CD4-positive, alpha-beta T cell (primary cell): ENCODE results near the gene ADARB2. TPM values are rescaled to one million over a fixed set of nuclear protein-coding genes. Genes with fewer than 3 reads are reported as not detected.

Experiments
- ATAC-seq: fragments of 200-7000 bp; cut with Tn5 transposase; one replicate; pipeline ENCODE4 v1.10.0; 2022; ENCODE audit warnings: mild to moderate bottlenecking; ENCODE audit not compliant: poor library complexity
- CTCF ChIA-PET: fragments of 350-600 bp; sonication (Branson Sonifier 250); formaldehyde crosslinking; loops from one replicate; lab custom pipeline; 2021; ENCODE audit warnings: antibody characterized with exemption, inconsistent platforms; lab: Charles Lee
- POLR2A ChIA-PET: fragments of 350-600 bp; sonication (Branson Sonifier 250); formaldehyde crosslinking; loops from one replicate; lab custom pipeline; 2021; ENCODE audit warnings: antibody characterized with exemption, inconsistent platforms; lab: Charles Lee
- DNase-seq, 14 experiments: peaks; one replicate each; pipeline ENCODE4 v3.0.0-alpha.2; 2013 to 2020; ENCODE audit warnings: mixed read lengths in 2 of 14
- H3K27ac ChIP-seq, 2 donors: one replicate each; pipeline versions ENCODE4 v1.5.1 to v1.7.0; 2013; ENCODE audit warnings: low read length in 2 of 2, low read depth in 1 of 2, mild to moderate bottlenecking in 1 of 2
- H3K27me3 ChIP-seq, 2 experiments: 1 replicate in 1 of 2; 2 replicates in 1 of 2; pipeline versions ENCODE4 v1.6.1 to v1.7.0; 2013; ENCODE audit warnings: low read length in 2 of 2, control low read depth in 1 of 2, mild to moderate bottlenecking in 1 of 2, moderate library complexity in 1 of 2; ENCODE audit not compliant: insufficient read depth in 2 of 2, control insufficient read depth in 1 of 2
- H3K36me3 ChIP-seq: one replicate; pipeline ENCODE4 v1.6.1; 2013; ENCODE audit warnings: low read length, control low read depth; ENCODE audit not compliant: insufficient read depth
- H3K4me1 ChIP-seq: one replicate; pipeline ENCODE4 v1.6.1; 2013; ENCODE audit warnings: low read length, control low read depth; ENCODE audit not compliant: insufficient read depth
- H3K4me3 ChIP-seq: one replicate; pipeline ENCODE4 v1.5.1; 2013; ENCODE audit warnings: mild to moderate bottlenecking, low read length, moderate library complexity
- H3K9me3 ChIP-seq, 2 experiments: 1 replicate in 1 of 2; 2 replicates in 1 of 2; pipeline versions ENCODE4 v1.6.1 to v1.7.0; 2013; ENCODE audit warnings: low read length in 2 of 2, mild to moderate bottlenecking in 2 of 2, control low read depth in 1 of 2, moderate library complexity in 1 of 2; ENCODE audit not compliant: control insufficient read depth in 1 of 2, insufficient read depth in 1 of 2
- H3K27ac Mint-ChIP-seq: one replicate; pipeline ENCODE4 v1.8.0; 2020; ENCODE audit warnings: mixed read lengths
- H3K27me3 Mint-ChIP-seq: one replicate; pipeline ENCODE4 v1.8.0; 2021; ENCODE audit warnings: mixed read lengths
- H3K36me3 Mint-ChIP-seq: one replicate; pipeline ENCODE4 v1.8.0; 2021; ENCODE audit warnings: low read depth, mixed read lengths
- H3K4me1 Mint-ChIP-seq: one replicate; pipeline ENCODE4 v1.8.0; 2021; ENCODE audit warnings: low read depth, mixed read lengths
- H3K4me3 Mint-ChIP-seq: one replicate; pipeline ENCODE4 v1.8.0; 2020; ENCODE audit warnings: mild to moderate bottlenecking, mixed read lengths
- H3K9me3 Mint-ChIP-seq: one replicate; pipeline ENCODE4 v1.8.0; 2020; ENCODE audit warnings: mixed read lengths
- CTCF ChIP-seq: fragments of 200-600 bp; IDR thresholded peaks from one replicate; pipeline ENCODE4 v1.8.0; 2022; ENCODE audit warnings: antibody characterized with exemption, mild to moderate bottlenecking
- intact Hi-C, 2 experiments: fragments of 100-400 bp; cut with DNase I in 1 of 2; cut with micrococcal nuclease in 1 of 2; formaldehyde crosslinking; loops; one replicate each; pipeline versions ENCODE4 v1.15.1 to v1.9.0; 2023 to 2025; cut with DNase I, micrococcal nuclease
- total RNA-seq, 174 experiments: library from RNA in 2 of 174; stranded (reverse) in 2 of 174; gene quantifications; one replicate each; pipeline ENCODE4 v1.2.3 and lab custom pipeline; 2021 to 2026

ADARB2 gene
- total RNA-seq, 2 experiments from 2014 or later = 0.14 TPM; not detected in 1

GRCh38 chr10:1406132-1406966, 331.0 kb downstream of the ADARB2 start:
- CTCF ChIA-PET = no interaction called here
- H3K4me3 Mint-ChIP-seq = no peak overlapping the region
- no peak overlapping the region for H3K27ac Mint-ChIP-seq

GRCh38 chr10:1404323-1405260, 332.7 kb downstream of the ADARB2 start:
- no peak overlapping the region for H3K4me3 Mint-ChIP-seq
- H3K27ac Mint-ChIP-seq = no peak overlapping the region
- intact Hi-C loops = no loop called here
- Histone ChIP-seq H3K4me3 (no peak overlapping the region), H3K27me3 (no peaks in the 10 kb centered on the region), H3K36me3 (no peaks in the 10 kb centered on the region), H3K9me3 (peaks cover 0 to 8% of the 10 kb centered on the region in 2 experiments), H3K27ac (no peak overlapping the region), H3K4me1 (no peaks in the 10 kb centered on the region)
- no peaks in the 10 kb centered on the region for H3K4me1 Mint-ChIP-seq
- no peaks in the 10 kb centered on the region for H3K36me3 Mint-ChIP-seq
- ChIA-PET CTCF (no interaction called here), POLR2A (no interaction called here)
- ATAC-seq (no peak), DNase-seq (no peak)
- H3K27me3 Mint-ChIP-seq = peaks cover 7% of the 10 kb centered on the region
- no peak for TF ChIP-seq CTCF
- no peaks in the 10 kb centered on the region for H3K9me3 Mint-ChIP-seq

More at GRCh38 chr10:1406132-1406966, 331.0 kb downstream of the ADARB2 start:
- no peak for TF ChIP-seq CTCF
- Mint-ChIP-seq H3K27me3 (peaks cover 11% of the 10 kb centered on the region), H3K9me3 (no peaks in the 10 kb centered on the region), H3K4me1 (no peaks in the 10 kb centered on the region), H3K36me3 (no peaks in the 10 kb centered on the region)
- Histone ChIP-seq H3K4me1 (no peaks in the 10 kb centered on the region), H3K36me3 (no peaks in the 10 kb centered on the region), H3K4me3 (no peak overlapping the region), H3K27me3 (peaks cover 0 to 4% of the 10 kb centered on the region in 2 experiments), H3K27ac (no peak overlapping the region), H3K9me3 (peaks cover 0 to 13% of the 10 kb centered on the region in 2 experiments)
- DNase-seq (no peak), ATAC-seq (no peak)
- intact Hi-C loops = no loop called here
- POLR2A ChIA-PET = no interaction called here

- Mint-ChIP-seq H3K27me3 (peaks cover 14% of the 10 kb centered on the region), H3K9me3 (no peaks in the 10 kb centered on the region), H3K36me3 (no peaks in the 10 kb centered on the region), H3K4me3 (no peak overlapping the region), H3K4me1 (no peaks in the 10 kb centered on the region), H3K27ac (no peak overlapping the region)
- no peak for TF ChIP-seq CTCF
- ChIA-PET POLR2A (no interaction called here), CTCF (no interaction called here)
- Histone ChIP-seq H3K4me3 (no peak overlapping the region), H3K27ac (no peak overlapping the region), H3K4me1 (no peaks in the 10 kb centered on the region), H3K36me3 (no peaks in the 10 kb centered on the region), H3K9me3 (peaks cover 0 to 8% of the 10 kb centered on the region in 2 experiments), H3K27me3 (no peaks in the 10 kb centered on the region)
- ATAC-seq = no peak
- intact Hi-C loops = no loop called here
- DNase-seq = no peak
These were observed 333.6 kb downstream of the ADARB2 start for GRCh38 chr10:1403508-1404322.
